Activated T-helper 2 cell treated with anti-CD3 and anti-CD28 coated beads, Interferon-gamma antibody, Interleukin-2, Interleukin-4, amounts not matched to agents 10 μg/mL and 5 μg/mL and 100 μg/mL, durations not matched to agents 14 hours and 24 hours and 36 hours (primary cell): ENCODE data around the gene ARHGAP40. TPM values are rescaled to one million over a fixed set of nuclear protein-coding genes. Genes with fewer than 3 reads are reported as not detected.

Experiments
- DNase-seq: peaks from one replicate; pipeline ENCODE4 v3.0.0; 2021; ENCODE audit warnings: low spot score
- H3K27ac Mint-ChIP-seq: one replicate; pipeline ENCODE4 v1.8.0; 2021; ENCODE audit warnings: mixed read lengths
- H3K27me3 Mint-ChIP-seq: one replicate; pipeline ENCODE4 v1.8.0; 2021; ENCODE audit warnings: low read depth, mixed read lengths
- H3K36me3 Mint-ChIP-seq: one replicate; pipeline ENCODE4 v1.8.0; 2021; ENCODE audit warnings: low read depth, mixed read lengths
- H3K4me1 Mint-ChIP-seq: one replicate; pipeline ENCODE4 v1.8.0; 2021; ENCODE audit warnings: low read depth, mixed read lengths
- H3K4me3 Mint-ChIP-seq: one replicate; pipeline ENCODE4 v1.8.0; 2021; ENCODE audit warnings: low read depth, mild to moderate bottlenecking, moderate library complexity, mixed read lengths
- H3K9me3 Mint-ChIP-seq: one replicate; pipeline ENCODE4 v1.8.0; 2021; ENCODE audit warnings: mixed read lengths
- intact Hi-C: fragments of 100-400 bp; cut with micrococcal nuclease; formaldehyde crosslinking; loops from one replicate; pipeline ENCODE4 v1.15.1; 2023
- total RNA-seq: library from RNA; stranded (reverse); gene quantifications from 2 replicates; pipeline ENCODE4 v1.2.3, GENCODE V29; 2022

ARHGAP40 gene
- not detected in 2 replicates for total RNA-seq

GRCh38 chr20:38601216-38602184 lies at the start of gene ARHGAP40:
ARHGAP40 (plus strand) TSS chr20:38601809.
- H3K27ac Mint-ChIP-seq, result no peak within 1 kb of the TSS
- peaks cover 5% of the 10 kb centered on the region for H3K4me1 Mint-ChIP-seq
- H3K36me3 Mint-ChIP-seq, result no peaks in the 10 kb centered on the region
- DNase-seq, result no peak
- intact Hi-C loops, result no loop called here
- H3K27me3 Mint-ChIP-seq, result peaks cover 54% of the 10 kb centered on the region
- no peak within 1 kb of the TSS for H3K4me3 Mint-ChIP-seq
- H3K9me3 Mint-ChIP-seq, result no peaks in the 10 kb centered on the region

- Mint-ChIP-seq H3K4me1 (no peaks in the 10 kb centered on the region), H3K27me3 (no peaks in the 10 kb centered on the region), H3K36me3 (peaks cover 31% of the 10 kb centered on the region), H3K4me3 (no peak overlapping the region), H3K9me3 (no peaks in the 10 kb centered on the region), H3K27ac (no peak overlapping the region)
- intact Hi-C loops, result no loop called here
- no peak for DNase-seq
Observed at GRCh38 chr20:38554986-38555385, 46.6 kb upstream of the ARHGAP40 start.

DNA sequence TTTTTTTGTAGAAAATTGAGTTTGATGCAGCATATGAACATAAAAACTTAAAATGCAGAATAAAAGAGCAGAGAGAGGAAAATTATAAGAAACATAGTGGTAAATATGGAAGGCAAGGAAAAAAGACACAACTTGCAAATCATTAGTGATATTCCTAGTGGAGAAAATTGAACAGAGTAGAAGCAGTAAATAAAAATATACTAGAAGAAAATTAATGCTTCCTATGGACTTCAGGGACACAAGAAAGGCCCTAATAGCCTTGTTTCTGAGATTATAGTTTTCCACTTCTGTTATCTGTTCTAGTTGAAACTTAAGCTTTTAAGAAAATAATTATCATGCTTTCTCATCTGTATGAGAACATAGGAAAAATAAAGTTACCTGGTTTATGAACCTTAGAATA lies 46.2 kb upstream of the ARHGAP40 start:
- H3K27me3 Mint-ChIP-seq, result no peaks in the 10 kb centered on the region
- DNase-seq, result no peak
- H3K27ac Mint-ChIP-seq, result no peak overlapping the region
- intact Hi-C loops, result no loop called here
- H3K4me3 Mint-ChIP-seq, result no peak overlapping the region
- H3K36me3 Mint-ChIP-seq, result peaks cover 35% of the 10 kb centered on the region
- no peaks in the 10 kb centered on the region for H3K9me3 Mint-ChIP-seq
- H3K4me1 Mint-ChIP-seq, result no peaks in the 10 kb centered on the region

DNA sequence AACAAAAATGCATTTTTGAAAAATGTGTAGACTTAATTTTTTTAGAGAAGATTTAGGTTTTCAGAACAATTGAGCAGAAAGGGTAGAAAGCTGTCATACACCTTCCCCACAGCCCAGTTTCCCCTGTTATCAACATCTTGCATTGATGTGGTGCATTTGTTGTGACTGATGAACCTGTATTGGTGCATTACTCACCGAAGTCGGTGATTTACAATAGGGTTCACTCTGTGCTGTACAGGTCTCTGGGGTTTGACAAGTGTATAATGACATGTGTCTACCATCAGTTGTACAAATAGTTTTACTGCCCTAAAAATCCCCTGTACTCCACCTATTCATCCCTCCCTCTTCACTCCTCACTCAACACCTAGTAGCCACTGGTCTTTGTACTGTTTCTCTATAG lies 44.4 kb upstream of the ARHGAP40 start:
- no peak overlapping the region for H3K4me3 Mint-ChIP-seq
- H3K27ac Mint-ChIP-seq, result no peak overlapping the region
- no peaks in the 10 kb centered on the region for H3K4me1 Mint-ChIP-seq
- intact Hi-C loops, result no loop called here
- DNase-seq, result no peak
- H3K9me3 Mint-ChIP-seq, result no peaks in the 10 kb centered on the region
- H3K36me3 Mint-ChIP-seq, result peaks cover 35% of the 10 kb centered on the region
- H3K27me3 Mint-ChIP-seq, result no peaks in the 10 kb centered on the region

- no peak for DNase-seq
- Mint-ChIP-seq H3K36me3 (peaks cover 38% of the 10 kb centered on the region), H3K27ac (no peak overlapping the region), H3K4me3 (no peak overlapping the region), H3K4me1 (no peaks in the 10 kb centered on the region), H3K27me3 (no peaks in the 10 kb centered on the region), H3K9me3 (no peaks in the 10 kb centered on the region)
- intact Hi-C loops, result no loop called here
Observed at GRCh38 chr20:38558596-38559360, 42.8 kb upstream of the ARHGAP40 start.

- Mint-ChIP-seq H3K27ac (no peak overlapping the region), H3K4me3 (no peak overlapping the region), H3K9me3 (no peaks in the 10 kb centered on the region), H3K27me3 (no peaks in the 10 kb centered on the region), H3K36me3 (peaks cover 34% of the 10 kb centered on the region), H3K4me1 (no peaks in the 10 kb centered on the region)
- DNase-seq, result no peak
- intact Hi-C loops, result no loop called here
Observed at GRCh38 chr20:38559764-38560163, 41.8 kb upstream of the ARHGAP40 start.

- Mint-ChIP-seq H3K36me3 (peaks cover 40% of the 10 kb centered on the region), H3K4me1 (no peaks in the 10 kb centered on the region), H3K27me3 (no peaks in the 10 kb centered on the region), H3K4me3 (no peak overlapping the region), H3K27ac (no peak overlapping the region), H3K9me3 (no peaks in the 10 kb centered on the region)
- DNase-seq, result no peak
- intact Hi-C loops, result no loop called here
Observed at GRCh38 chr20:38563802-38564431, 37.7 kb upstream of the ARHGAP40 start.

DNA sequence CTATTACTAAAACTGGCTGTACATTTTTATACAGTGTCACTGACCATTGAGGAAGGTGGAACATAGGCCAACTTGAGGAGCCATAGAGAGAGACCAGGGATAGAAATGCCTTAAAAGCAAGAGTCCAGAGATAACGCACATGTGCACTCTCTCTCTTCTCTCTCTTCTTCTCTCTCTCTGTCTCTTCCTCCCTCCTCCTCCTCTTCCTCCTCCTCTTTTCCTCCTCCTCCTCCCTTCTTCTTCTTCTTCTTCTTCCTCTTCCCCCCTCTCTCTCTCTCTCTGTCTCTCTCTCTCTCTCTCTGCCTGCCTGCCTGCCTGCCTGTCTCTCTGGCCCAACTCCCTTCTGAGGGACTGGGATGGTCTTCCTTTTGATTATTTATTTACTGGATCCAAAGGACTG lies 36.9 kb upstream of the ARHGAP40 start:
- Mint-ChIP-seq H3K9me3 (no peaks in the 10 kb centered on the region), H3K4me1 (no peaks in the 10 kb centered on the region), H3K36me3 (peaks cover 38% of the 10 kb centered on the region), H3K27ac (no peak overlapping the region), H3K27me3 (no peaks in the 10 kb centered on the region), H3K4me3 (no peak overlapping the region)
- intact Hi-C loops, result no loop called here
- no peak for DNase-seq

DNA sequence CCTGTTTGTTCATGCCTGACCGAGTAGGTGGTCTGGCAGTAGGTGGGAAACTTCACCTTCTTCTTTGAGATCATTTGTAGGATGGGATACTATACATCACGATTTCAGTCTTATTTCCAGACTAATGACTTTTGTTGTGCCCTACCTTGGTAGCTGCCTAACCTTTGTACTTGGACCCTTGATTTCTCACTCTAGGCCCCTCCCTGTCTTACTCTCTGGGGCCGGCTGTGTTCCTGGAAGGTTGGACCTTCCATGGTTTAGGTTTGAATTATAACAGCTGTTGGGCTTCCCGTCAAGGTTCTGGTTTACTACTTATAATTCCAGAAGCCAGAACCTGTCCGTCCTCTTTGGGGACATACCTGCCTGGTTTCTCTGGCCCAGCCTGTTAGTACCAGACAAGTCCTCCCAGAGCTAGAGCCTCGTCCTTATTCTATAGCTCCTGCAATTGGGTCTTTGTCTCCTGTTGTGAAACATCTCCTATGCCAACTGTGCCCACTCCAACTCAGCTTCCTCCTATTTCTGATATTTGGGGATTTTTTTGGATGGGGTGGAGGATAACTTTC lies 35.5 kb upstream of the ARHGAP40 start:
- no peaks in the 10 kb centered on the region for H3K9me3 Mint-ChIP-seq
- H3K4me1 Mint-ChIP-seq, result no peaks in the 10 kb centered on the region
- no peak for DNase-seq
- no peak overlapping the region for H3K27ac Mint-ChIP-seq
- intact Hi-C loops, result no loop called here
- H3K36me3 Mint-ChIP-seq, result peaks cover 37% of the 10 kb centered on the region
- H3K27me3 Mint-ChIP-seq, result no peaks in the 10 kb centered on the region
- no peak overlapping the region for H3K4me3 Mint-ChIP-seq

- Mint-ChIP-seq H3K27me3 (no peaks in the 10 kb centered on the region), H3K9me3 (no peaks in the 10 kb centered on the region), H3K4me3 (no peak overlapping the region), H3K4me1 (no peaks in the 10 kb centered on the region), H3K36me3 (peaks cover 44% of the 10 kb centered on the region), H3K27ac (no peak overlapping the region)
- intact Hi-C loops, result no loop called here
- no peak for DNase-seq
Observed at GRCh38 chr20:38569747-38570525, 31.7 kb upstream of the ARHGAP40 start.

DNA sequence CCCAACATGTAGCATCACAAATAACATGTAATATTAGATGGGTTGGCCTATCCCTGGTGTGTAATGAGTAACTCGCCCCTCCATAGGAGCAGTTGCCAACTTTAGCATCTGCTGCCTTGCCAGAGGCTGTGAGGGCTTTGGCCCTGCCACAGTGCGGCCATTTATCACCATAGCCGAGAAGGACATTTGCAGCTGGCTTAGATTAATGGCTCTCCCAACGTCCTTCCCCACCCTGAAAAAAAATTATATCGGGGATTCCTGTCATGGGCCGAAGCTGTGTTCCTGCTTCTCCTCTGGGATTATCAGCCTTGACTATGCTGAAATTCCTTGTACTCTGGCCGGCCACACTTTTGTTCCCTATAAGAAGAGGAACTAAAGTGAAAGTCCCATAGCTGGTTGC lies 28.2 kb upstream of the ARHGAP40 start:
- no peak for DNase-seq
- H3K27ac Mint-ChIP-seq, result no peak overlapping the region
- no peaks in the 10 kb centered on the region for H3K9me3 Mint-ChIP-seq
- H3K4me3 Mint-ChIP-seq, result no peak overlapping the region
- intact Hi-C loops, result no loop called here
- H3K36me3 Mint-ChIP-seq, result peaks cover 40% of the 10 kb centered on the region
- H3K27me3 Mint-ChIP-seq, result no peaks in the 10 kb centered on the region
- H3K4me1 Mint-ChIP-seq, result no peaks in the 10 kb centered on the region
